Measurements from ENCODE around the gene SLCO2B1. TPM values are rescaled to one million over a fixed set of nuclear protein-coding genes. Genes with fewer than 3 reads are reported as not detected.

The SLCO2B1 gene
- total and polyA plus RNA-seq, 2 of the 8 experiments (the other 6 are each of a cell fraction or from before 2014, with no cell fraction given) = 0.03 TPM; not detected in 1

DNA sequence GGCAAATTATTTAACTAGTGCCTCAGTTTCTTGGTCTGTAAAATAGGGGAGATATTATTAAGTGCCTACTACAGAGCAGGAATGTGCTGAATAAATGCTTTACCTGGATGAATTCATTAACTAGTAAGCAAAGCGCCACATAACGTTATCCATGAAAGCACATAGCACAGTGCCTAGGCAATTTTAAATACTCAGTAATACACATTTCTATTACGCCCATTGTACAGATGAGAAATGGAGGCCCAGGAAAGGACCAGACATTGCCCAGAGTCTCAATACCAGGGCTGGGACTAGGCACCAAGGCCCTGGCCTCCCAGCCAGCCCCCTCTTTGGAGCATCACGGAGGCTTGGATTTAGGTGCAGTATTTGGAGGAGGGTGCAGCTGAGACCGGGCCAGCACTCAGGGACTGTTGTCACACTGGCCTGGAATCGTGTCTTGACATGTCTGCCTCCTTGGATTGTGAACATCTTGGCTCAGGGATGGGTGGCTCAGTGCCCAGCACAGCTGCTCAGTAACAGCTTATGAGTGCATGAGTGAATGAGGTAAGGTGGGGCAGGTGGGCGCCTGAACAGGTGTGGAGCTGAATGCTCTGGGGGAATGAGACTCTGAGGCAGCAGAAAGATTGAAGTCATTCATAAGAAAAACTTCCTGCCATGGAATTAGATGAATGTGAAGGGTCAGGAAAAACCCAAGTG lies 47.5 kb downstream of the SLCO2B1 start:
- H3K23ac ChIP-seq (ENCODE audit: insufficient read length) = no peak overlapping the region
- H4K5ac ChIP-seq (ENCODE audit: insufficient read length, low read depth, low read length) = no peak overlapping the region
- H3K4me2 ChIP-seq (ENCODE audit: insufficient read depth in 1 of 2, low read depth in 2 of 2, low read length in 2 of 2) = no peak overlapping the region
- H3K79me1 ChIP-seq (ENCODE audit: low read depth, low read length) = no peaks in the 10 kb centered on the region
- H4K91ac ChIP-seq (replicated peaks; ENCODE audit: insufficient read length, low read length) = no peak overlapping the region
- no peak overlapping the region for H2BK20ac ChIP-seq (ENCODE audit: low read length)
- no peak overlapping the region for H3K14ac ChIP-seq (ENCODE audit: insufficient read length)
- H3K4me1 ChIP-seq (replicated peaks in 1 of 4; ENCODE audit: control insufficient read depth in 3 of 4, insufficient read depth in 4 of 4, low read length in 3 of 4) = peaks cover 0 to 2% (median 0%) of the 10 kb centered on the region in 4 experiments; a peak in 1 of 7 replicates
- H3K18ac ChIP-seq (ENCODE audit: extremely low read depth, low read length) = no peak overlapping the region
- no peaks in the 10 kb centered on the region for H3K79me2 ChIP-seq (ENCODE audit: control insufficient read depth in 1 of 2, insufficient read depth in 2 of 2, low read length in 2 of 2)
- no peak overlapping the region for H2BK120ac ChIP-seq (replicated peaks; ENCODE audit: low read depth, low read length)
- no peaks in the 10 kb centered on the region for H3K9me3 ChIP-seq (ENCODE audit: insufficient read depth in 2 of 2, low read depth in 1 of 2, low read length in 1 of 2)
- H2BK5ac ChIP-seq (ENCODE audit: low read depth, low read length) = no peak overlapping the region
- H3K9ac ChIP-seq (replicated peaks in 1 of 4; ENCODE audit: extremely low read depth in 1 of 4, low read depth in 3 of 4, low read length in 3 of 4) = no peak overlapping the region
- no peak for DNase-seq (ENCODE audit: low read depth in 1 of 2, low spot score in 2 of 2)
- no peak overlapping the region for H3K27ac ChIP-seq (ENCODE audit: low read depth, low read length)
- CTCF ChIA-PET (ENCODE audit: partially characterized antibody) = interaction anchor here (1.0 to 45.7 kb wide), 5 partner anchors 9 to 52 kb away, joined by 3 to 825 read pairs (median 6); partner anchors contain the start of genes SLCO2B1 and TPBGL
- no peaks in the 10 kb centered on the region for H3K27me3 ChIP-seq (replicated peaks in 1 of 4; ENCODE audit: control insufficient read depth in 3 of 4, extremely low read depth in 1 of 4, insufficient read depth in 3 of 4, low read length in 3 of 4)
- no peak overlapping the region for H3K56ac ChIP-seq (replicated peaks; ENCODE audit: insufficient read length, low read depth, low read length)
- H2AFZ ChIP-seq (ENCODE audit: low read length) = no peak overlapping the region
- 89% methylated on average over 7 of the region's 7 CpGs; no CpG with 5 or more reads in 1 of the 2 experiments for WGBS, 2 experiments (ENCODE audit: extremely low coverage in 1 of 2, insufficient coverage in 1 of 2, insufficient read length in 1 of 2, insufficient replicate concordance in 2 of 2, low coverage in 1 of 2, low lambda C conversion rate in 2 of 2, missing lambda C conversion rate in 1 of 2)
- H3K4ac ChIP-seq (replicated peaks; ENCODE audit: insufficient read length, low read depth, low read length) = no peak overlapping the region
- no peak for FAIRE-seq
- H3K23me2 ChIP-seq (ENCODE audit: low read depth, low read length) = no peaks in the 10 kb centered on the region
- H2AK5ac ChIP-seq (ENCODE audit: low read depth, low read length) = no peak overlapping the region
- no peak overlapping the region for H2BK12ac ChIP-seq (ENCODE audit: low read depth, low read length)
- H3K36me3 ChIP-seq (ENCODE audit: control insufficient read depth in 2 of 4, insufficient read depth in 4 of 4, low read length in 3 of 4) = no peaks in the 10 kb centered on the region
- TF ChIP-seq HDAC2 (IDR thresholded peaks at IDR 0.05; ENCODE audit: borderline replicate concordance in 1 of 2, low read depth in 2 of 2, low read length in 2 of 2) (no peak), TCF12 (IDR thresholded peaks at IDR 0.05; ENCODE audit: low read depth, low read length) (no peak), JUND (IDR thresholded peaks at IDR 0.05; ENCODE audit: low read length) (no peak), TAF7 (optimal IDR thresholded peaks at IDR 0.05; ENCODE audit: borderline replicate concordance, low read depth, low read length) (no peak)
- TF ChIP-seq, protein P1, sequence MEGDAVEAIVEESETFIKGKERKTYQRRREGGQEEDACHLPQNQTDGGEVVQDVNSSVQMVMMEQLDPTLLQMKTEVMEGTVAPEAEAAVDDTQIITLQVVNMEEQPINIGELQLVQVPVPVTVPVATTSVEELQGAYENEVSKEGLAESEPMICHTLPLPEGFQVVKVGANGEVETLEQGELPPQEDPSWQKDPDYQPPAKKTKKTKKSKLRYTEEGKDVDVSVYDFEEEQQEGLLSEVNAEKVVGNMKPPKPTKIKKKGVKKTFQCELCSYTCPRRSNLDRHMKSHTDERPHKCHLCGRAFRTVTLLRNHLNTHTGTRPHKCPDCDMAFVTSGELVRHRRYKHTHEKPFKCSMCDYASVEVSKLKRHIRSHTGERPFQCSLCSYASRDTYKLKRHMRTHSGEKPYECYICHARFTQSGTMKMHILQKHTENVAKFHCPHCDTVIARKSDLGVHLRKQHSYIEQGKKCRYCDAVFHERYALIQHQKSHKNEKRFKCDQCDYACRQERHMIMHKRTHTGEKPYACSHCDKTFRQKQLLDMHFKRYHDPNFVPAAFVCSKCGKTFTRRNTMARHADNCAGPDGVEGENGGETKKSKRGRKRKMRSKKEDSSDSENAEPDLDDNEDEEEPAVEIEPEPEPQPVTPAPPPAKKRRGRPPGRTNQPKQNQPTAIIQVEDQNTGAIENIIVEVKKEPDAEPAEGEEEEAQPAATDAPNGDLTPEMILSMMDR (IDR thresholded peaks at IDR 0.05; ENCODE audit: control extremely low read depth in 1 of 3, insufficient read depth in 1 of 3, low read depth in 1 of 3, low read length in 3 of 3) = no peak
- TF ChIP-seq, protein P2, sequence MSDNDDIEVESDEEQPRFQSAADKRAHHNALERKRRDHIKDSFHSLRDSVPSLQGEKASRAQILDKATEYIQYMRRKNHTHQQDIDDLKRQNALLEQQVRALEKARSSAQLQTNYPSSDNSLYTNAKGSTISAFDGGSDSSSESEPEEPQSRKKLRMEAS (IDR thresholded peaks at IDR 0.05) = no peak
- TF ChIP-seq, protein P3, sequence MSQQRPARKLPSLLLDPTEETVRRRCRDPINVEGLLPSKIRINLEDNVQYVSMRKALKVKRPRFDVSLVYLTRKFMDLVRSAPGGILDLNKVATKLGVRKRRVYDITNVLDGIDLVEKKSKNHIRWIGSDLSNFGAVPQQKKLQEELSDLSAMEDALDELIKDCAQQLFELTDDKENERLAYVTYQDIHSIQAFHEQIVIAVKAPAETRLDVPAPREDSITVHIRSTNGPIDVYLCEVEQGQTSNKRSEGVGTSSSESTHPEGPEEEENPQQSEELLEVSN (IDR thresholded peaks at IDR 0.05) = no peak
- H3K4me3 ChIP-seq (ENCODE audit: extremely low read depth in 1 of 4, insufficient read depth in 2 of 4, low read depth in 3 of 4, low read length in 4 of 4) = no peak overlapping the region
- H4K20me1 ChIP-seq (replicated peaks in 1 of 2; ENCODE audit: control insufficient read depth in 1 of 2, insufficient read depth in 2 of 2, low read length in 2 of 2) = no peaks in the 10 kb centered on the region
- H4K8ac ChIP-seq (ENCODE audit: extremely low read depth, insufficient read depth, low read length) = no peak overlapping the region
- H2BK15ac ChIP-seq (ENCODE audit: low read length) = no peak overlapping the region
- POLR2A ChIA-PET (ENCODE audit: partially characterized antibody) = interaction anchor here (0.7 kb wide), 1 partner anchor 51 kb away, joined by 3 read pairs; no protein-coding TSS in a partner anchor

Data from H1 (cell line).